Kidney glomerular epithelial cell (primary cell): ENCODE results near the gene DHH.

ENCODE experiments used
- DNase-seq: peaks from one replicate; lab custom pipeline; 2025; lab: John Stamatoyannopoulos, UW

The DHH gene

DNA sequence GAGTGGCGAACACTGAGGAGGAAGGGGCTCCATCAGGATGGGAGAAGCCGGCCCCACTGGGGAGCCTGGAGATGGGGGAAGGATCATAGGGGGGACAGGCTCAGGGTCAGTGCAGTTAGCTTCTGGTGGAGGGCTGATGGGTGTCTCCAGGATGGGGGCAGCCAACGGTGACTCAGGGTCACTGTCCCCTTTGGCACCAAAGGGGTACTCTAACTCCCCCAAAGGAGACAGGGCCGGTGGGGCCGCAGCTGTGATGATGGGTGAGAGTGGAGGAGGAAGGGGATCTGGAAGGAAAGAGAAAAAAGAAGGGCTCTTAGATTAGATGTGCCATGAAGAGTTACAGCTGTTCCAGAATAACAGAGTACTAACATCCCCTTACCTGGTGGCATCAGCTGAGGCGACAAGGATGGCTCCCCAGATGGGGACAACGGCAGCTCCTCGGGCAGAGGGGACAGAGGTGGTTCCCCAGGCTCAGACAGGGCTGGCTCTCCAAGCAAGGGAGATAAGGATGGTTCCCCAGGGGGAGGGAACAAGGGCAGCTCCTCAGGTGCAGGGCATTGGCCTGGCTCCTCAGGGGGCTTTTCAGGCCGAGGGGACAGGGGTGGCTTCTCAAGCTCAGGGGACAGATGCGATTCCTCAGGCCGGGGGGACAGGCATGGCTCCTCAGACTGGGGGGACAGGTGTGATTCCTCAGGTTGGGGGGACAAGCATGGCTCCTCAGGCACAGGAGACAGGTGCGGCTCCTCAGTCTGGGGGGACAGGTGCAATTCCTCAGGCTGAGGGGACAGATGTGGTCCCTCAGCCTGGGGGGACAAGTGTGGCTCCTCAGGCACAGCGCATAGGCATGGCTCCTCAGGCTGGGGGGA is 43.9 kb downstream of the DHH start:
- no peak for DNase-seq

DNA sequence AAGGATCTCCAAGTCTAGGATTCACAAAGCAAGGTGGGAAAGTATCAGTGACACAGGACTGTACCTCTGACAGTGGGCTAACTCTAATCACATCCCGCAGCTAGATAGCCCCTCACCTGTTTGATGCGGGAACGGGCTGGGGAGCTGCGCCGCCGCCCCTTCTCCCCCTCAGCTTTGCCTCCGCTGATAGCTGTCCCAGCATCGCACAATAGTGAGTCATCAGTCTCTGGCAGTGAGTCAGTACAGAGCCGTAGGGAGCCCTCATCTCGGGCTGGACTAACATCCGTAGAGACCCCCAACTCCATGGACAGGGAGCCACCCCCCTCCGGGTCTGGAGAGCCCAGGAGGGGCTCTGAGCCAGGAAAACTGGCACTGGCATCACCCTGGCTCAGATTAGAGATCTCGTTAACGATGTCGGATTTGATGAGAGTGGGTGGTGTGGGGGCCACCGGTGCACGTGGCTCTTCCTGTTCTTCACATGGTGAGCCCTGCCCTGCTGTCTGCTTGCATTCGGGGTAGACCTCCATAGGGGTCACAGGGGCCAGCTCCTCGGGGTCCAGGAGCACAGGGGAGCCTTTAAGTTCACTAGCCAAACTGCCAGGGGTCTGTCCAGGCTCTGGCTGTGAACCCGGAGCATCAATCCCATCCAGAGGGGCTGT is 44.9 kb downstream of the DHH start:
- DNase-seq: no peak

- no peak for DNase-seq
Observed at GRCh38 chr12:49048953-49049352, 45.6 kb downstream of the DHH start.

GRCh38 chr12:49046129-49046895 is 48.3 kb downstream of the DHH start:
- no peak for DNase-seq

DNA sequence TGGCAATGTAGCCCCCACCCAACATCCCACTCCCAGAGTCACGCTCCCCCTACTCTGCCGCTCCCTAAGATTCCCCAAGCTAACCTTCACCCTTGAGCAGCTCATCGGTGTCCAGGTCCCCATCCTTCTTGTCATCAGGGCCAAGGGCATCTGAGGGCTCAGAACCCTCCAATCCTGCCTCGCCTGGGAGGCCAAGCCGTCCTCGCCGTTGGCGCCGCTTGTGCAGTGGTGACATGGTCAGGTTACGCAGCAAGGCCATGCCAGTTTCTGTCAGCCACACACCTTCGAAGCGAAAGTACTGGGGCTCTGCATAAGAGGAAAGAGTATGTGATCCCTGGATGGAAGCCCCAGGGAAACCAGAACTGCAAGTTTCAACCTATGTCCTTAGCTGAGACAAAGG is 49.9 kb downstream of the DHH start:
- DNase-seq: no peak

DNA sequence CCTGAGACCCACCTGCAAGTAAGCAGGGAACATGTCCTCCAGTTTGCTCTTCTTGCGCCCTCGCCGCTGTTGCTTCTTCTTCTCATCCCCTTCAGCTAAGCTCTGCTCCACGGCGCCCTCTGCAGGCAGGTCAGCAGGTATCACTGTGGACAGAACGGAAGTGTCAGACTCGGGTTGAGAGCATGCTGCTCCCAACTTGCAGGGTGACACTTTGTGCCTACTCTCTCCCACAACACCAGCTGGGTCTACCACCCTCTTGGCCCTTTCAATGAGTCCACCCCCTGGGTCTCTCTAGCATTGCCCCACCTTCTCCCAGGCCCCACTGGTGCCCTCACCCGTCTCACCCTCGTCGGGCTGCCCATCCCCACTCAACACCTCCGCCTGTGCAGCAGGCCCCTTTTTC is 50.7 kb downstream of the DHH start:
- DNase-seq: peak; percentile 12

- no peak for DNase-seq
Observed at GRCh38 chr12:49043241-49043640, 51.4 kb downstream of the DHH start.

GRCh38 chr12:49041881-49042484 is 52.6 kb downstream of the DHH start:
- no peak for DNase-seq

- no peak for DNase-seq
Observed at GRCh38 chr12:49041036-49041880, 53.3 kb downstream of the DHH start.

GRCh38 chr12:49040364-49040855 is 54.2 kb downstream of the DHH start:
- DNase-seq: no peak

DNA sequence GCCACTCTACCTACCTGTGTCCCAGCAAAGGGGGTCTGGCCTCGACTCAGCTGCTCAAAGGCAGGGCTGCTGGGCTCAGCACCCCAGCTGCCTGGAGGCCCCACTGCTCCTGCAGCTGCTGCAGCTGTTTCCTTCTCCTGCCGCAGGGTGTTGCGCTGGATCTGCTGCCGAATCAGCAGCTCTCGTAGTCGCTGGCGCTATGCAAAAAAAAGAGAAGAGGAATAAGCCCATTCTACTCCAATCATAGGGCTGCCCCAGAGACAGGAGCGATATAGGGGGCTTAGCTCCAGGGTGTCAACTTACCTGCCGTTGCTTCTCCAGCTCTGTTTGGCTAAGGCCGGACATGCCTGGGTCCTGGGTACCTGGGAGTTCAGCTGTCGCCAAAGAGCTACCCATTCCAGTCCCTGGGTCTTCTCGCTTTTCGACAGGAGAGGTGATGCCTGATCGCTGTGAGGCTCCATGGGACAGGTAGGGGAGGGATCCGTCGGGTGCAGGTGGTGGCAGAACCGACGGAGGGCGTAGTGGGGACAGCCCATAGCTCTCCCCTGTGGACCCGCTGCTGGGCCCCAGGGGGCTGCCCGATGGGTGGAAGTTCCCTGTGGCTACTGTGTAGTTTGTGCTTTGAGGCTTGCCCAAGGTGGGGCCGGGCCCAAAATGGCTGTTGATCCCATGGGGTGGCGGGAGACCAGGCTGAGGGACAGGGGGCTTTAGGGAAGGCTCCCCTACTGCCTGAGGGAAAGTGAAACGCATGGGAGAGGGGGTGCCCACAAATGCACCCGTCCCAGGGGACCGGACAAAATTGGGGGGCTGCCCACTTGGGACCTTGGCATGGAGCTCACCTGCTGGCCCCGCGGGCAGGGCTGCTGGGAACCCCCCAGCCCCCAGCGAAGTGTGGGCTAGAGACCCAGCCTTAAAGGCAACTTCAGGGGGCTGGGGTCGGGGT is 54.9 kb downstream of the DHH start:
- no peak for DNase-seq

DNA sequence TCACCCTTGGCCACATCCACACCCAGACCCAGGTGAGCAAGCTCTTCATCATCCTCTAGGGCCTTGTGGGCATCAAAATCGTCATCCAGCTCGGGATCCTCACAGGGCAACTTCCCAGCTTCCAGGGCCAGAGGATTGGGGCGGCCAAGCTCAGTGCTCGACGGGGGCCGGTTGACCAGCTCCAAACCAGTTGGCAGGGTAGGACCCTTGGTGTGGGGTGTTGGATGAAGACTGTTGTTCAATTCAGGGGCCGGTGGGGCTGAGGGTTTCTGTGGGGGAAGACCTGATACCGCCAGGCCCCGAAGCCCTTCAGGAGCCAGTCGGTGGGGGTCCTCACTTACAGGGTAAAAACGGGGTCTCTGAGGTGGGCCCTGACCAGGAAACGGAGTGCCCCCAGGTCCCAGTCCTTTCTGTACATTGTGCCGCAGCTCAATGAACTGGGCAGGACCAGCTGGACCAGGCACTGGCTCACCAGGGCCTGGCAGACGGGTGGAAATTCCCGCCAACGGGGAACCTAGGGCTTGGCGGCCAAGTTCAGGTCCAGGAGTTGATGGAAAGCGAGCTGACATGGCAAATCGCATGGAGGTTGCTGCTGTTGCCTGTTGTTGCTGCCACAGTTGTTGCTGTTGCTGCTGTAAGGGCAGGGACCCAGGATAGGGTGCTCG is 56.2 kb downstream of the DHH start:
- DNase-seq: no peak

DNA sequence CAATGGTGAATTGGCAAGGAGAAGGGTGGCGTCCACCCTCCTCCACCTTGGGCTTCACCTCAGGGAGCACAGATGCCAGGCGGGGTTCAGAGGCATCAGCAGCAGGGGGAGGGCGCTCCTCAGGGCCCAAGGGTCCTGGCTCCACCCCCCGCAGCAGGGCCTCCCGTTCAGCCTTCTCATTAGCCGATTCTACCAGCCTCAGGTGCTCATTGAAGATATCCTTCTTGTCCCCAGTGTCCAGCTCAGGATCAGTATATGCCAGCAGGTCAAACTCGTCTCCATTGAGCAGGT is 56.7 kb downstream of the DHH start:
- DNase-seq: no peak

DNA sequence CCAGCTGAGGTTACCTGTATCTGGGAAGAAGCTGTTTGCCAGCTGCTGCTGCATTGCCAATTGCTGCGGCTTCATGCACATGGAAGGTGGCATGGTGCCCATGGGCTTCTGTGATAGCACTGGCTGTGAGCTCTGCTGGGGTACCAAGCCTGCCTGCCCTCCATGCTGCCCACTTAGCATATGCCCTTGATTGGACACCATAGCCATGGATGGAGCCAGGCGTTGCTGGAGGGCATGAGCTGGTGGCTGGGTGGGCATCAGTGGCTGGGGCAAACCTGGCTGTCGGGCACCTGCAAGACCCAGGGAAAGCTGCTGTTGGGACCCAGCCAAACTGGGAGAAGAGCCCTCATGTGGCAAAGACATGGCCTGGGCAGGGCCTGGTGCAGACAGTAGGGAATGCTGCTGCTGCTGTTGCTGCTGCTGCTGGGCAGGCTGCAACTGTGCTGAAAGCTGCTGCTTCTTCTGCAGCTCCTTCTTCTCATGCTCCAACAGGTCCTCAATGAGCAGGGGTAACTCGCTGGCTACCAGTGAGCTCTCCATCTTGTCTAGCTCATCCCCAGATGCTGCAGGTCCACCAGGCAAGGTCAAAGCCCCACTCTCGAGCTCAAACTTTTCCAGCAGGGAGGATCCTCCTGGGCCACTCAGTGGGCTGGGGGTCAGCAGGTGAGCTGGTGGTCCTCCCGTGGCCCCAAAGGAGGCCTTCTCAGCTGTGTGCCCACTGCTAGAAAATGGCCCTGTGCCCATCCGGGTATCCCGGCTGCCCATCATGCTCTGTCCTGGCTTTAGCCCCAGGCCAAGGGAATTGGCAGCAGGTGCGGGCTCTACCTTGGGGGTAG is 57.3 kb downstream of the DHH start:
- no peak for DNase-seq
